ENCODE data around the gene RHOJ. TPM values are rescaled to one million over a fixed set of nuclear protein-coding genes. Genes with fewer than 3 reads are reported as not detected.

RHOJ gene
- total RNA-seq, 1 donor from 2014 or later = not detected

- DNase-seq (ENCODE audit: low read depth) = no peak
Measured at GRCh38 chr14:63205044-63205575, 867 bp downstream of the RHOJ start.

GRCh38 chr14:63205866-63206265 is 1.6 kb downstream of the RHOJ start:
- DNase-seq (ENCODE audit: low read depth) = no peak

GRCh38 chr14:63209160-63209559 is 4.9 kb downstream of the RHOJ start:
- no peak for DNase-seq (ENCODE audit: low read depth)

GRCh38 chr14:63210812-63211211 is 6.6 kb downstream of the RHOJ start:
- no peak for DNase-seq (ENCODE audit: low read depth)

- no peak for DNase-seq (ENCODE audit: low read depth)
Measured at GRCh38 chr14:63212209-63212608, 8.0 kb downstream of the RHOJ start.

GRCh38 chr14:63212776-63213500 is 8.7 kb downstream of the RHOJ start:
- DNase-seq (ENCODE audit: low read depth) = no peak

GRCh38 chr14:63214417-63215196 is 10.4 kb downstream of the RHOJ start:
- DNase-seq (ENCODE audit: low read depth) = no peak

- no peak for DNase-seq (ENCODE audit: low read depth)
Measured at GRCh38 chr14:63220526-63220925, 16.3 kb downstream of the RHOJ start.

GRCh38 chr14:63223596-63223995 is 19.4 kb downstream of the RHOJ start:
- DNase-seq (ENCODE audit: low read depth) = no peak

GRCh38 chr14:63224196-63224595 is 20.0 kb downstream of the RHOJ start:
- no peak for DNase-seq (ENCODE audit: low read depth)

GRCh38 chr14:63228217-63228616 is 24.0 kb downstream of the RHOJ start:
- DNase-seq (ENCODE audit: low read depth) = no peak

- no peak for DNase-seq (ENCODE audit: low read depth)
Measured at GRCh38 chr14:63229330-63230059, 25.3 kb downstream of the RHOJ start.

- DNase-seq (ENCODE audit: low read depth) = no peak
Measured at GRCh38 chr14:63231766-63232165, 27.5 kb downstream of the RHOJ start.

- DNase-seq (ENCODE audit: low read depth) = no peak
Measured at GRCh38 chr14:63237791-63238190, 33.5 kb downstream of the RHOJ start.

- DNase-seq (ENCODE audit: low read depth) = no peak
Measured at GRCh38 chr14:63240221-63240620, 36.0 kb downstream of the RHOJ start.

GRCh38 chr14:63241096-63241495 is 36.9 kb downstream of the RHOJ start:
- DNase-seq (ENCODE audit: low read depth) = no peak

GRCh38 chr14:63243646-63244045 is 39.4 kb downstream of the RHOJ start:
- DNase-seq (ENCODE audit: low read depth) = no peak

GRCh38 chr14:63245893-63246292 is 41.6 kb downstream of the RHOJ start:
- no peak for DNase-seq (ENCODE audit: low read depth)

GRCh38 chr14:63248211-63248610 is 44.0 kb downstream of the RHOJ start:
- DNase-seq (ENCODE audit: low read depth) = no peak

- no peak for DNase-seq (ENCODE audit: low read depth)
Measured at GRCh38 chr14:63249092-63249491, 44.8 kb downstream of the RHOJ start.

GRCh38 chr14:63257299-63257698 is 53.1 kb downstream of the RHOJ start:
- DNase-seq (ENCODE audit: low read depth) = no peak

GRCh38 chr14:63262446-63262845 is 58.2 kb downstream of the RHOJ start:
- DNase-seq (ENCODE audit: low read depth) = no peak

Measured in myocyte (in vitro differentiated cells).